GM23338 (cell line): ENCODE data around the gene NEURL1. TPM values are rescaled to one million over a fixed set of nuclear protein-coding genes. Genes with fewer than 3 reads are reported as not detected.

ENCODE experiments used
- ATAC-seq: fragments of 200-7000 bp; cut with Tn5 transposase; 3 replicates; pipeline ENCODE4 v1.9.1; 2020
- DNase-seq: peaks from one replicate; pipeline ENCODE4 v3.0.0-alpha.2; 2015; ENCODE audit warnings: low spot score
- H2AFZ ChIP-seq: fragments of 200-600 bp; sonication (generic); 2 replicates; pipeline ENCODE4 v1.8.0; 2016; ENCODE audit warnings: antibody characterized with exemption, mild to moderate bottlenecking, moderate library complexity
- H3F3A ChIP-seq: fragments of 200-600 bp; sonication (generic); replicated peaks from 2 replicates; pipeline ENCODE4 v1.8.0; 2017; ENCODE audit warnings: antibody characterized with exemption, mixed run types, low read depth
- H3K27ac ChIP-seq: fragments of 200-600 bp; sonication (generic); 2 replicates; pipeline ENCODE4 v1.6.1; 2016; ENCODE audit warnings: low read depth
- H3K27me3 ChIP-seq: fragments of 200-600 bp; sonication (generic); 2 replicates; pipeline ENCODE4 v1.8.0; 2016; ENCODE audit warnings: mild to moderate bottlenecking, mixed run types, moderate library complexity; ENCODE audit not compliant: insufficient read depth
- H3K36me3 ChIP-seq: fragments of 200-600 bp; sonication (generic); 2 replicates; pipeline ENCODE4 v1.8.0; 2016; ENCODE audit warnings: mild to moderate bottlenecking; ENCODE audit not compliant: insufficient read depth
- H3K4me1 ChIP-seq: fragments of 200-600 bp; sonication (generic); 2 replicates; pipeline ENCODE4 v1.8.0; 2016; ENCODE audit warnings: mild to moderate bottlenecking, moderate library complexity; ENCODE audit not compliant: insufficient read depth
- H3K4me2 ChIP-seq: fragments of 200-600 bp; sonication (generic); 2 replicates; pipeline ENCODE4 v1.7.1; 2017; ENCODE audit warnings: mixed run types
- H3K4me3 ChIP-seq: fragments of 200-600 bp; sonication (generic); 2 replicates; pipeline ENCODE4 v1.6.1; 2016; ENCODE audit warnings: mixed run types
- H3K79me2 ChIP-seq: fragments of 200-600 bp; sonication (generic); replicated peaks from 2 replicates; pipeline ENCODE4 v1.8.0; 2017; ENCODE audit warnings: mild to moderate bottlenecking; ENCODE audit not compliant: insufficient read depth
- H3K9me2 ChIP-seq: fragments of 200-600 bp; sonication (generic); 2 replicates; pipeline ENCODE4 v1.8.0; 2017; ENCODE audit not compliant: insufficient read depth
- H4K20me1 ChIP-seq: fragments of 200-600 bp; sonication (generic); replicated peaks from 2 replicates; pipeline ENCODE4 v1.8.0; 2017; ENCODE audit warnings: mild to moderate bottlenecking; ENCODE audit not compliant: insufficient read depth
- H3K27ac Mint-ChIP-seq: 2 replicates; pipeline ENCODE4 v1.8.0; 2020; ENCODE audit warnings: inconsistent platforms, mild to moderate bottlenecking, moderate library complexity, mixed read lengths
- H3K27me3 Mint-ChIP-seq: 3 replicates; pipeline ENCODE4 v1.8.0; 2022; ENCODE audit warnings: low read depth, mild to moderate bottlenecking, moderate library complexity, mixed read lengths, inconsistent platforms; ENCODE audit not compliant: insufficient read depth, poor library complexity
- H3K36me3 Mint-ChIP-seq: 3 replicates; pipeline ENCODE4 v1.8.0; 2021; ENCODE audit warnings: low read depth, mild to moderate bottlenecking, inconsistent platforms, moderate library complexity, mixed read lengths
- H3K4me1 Mint-ChIP-seq: 3 replicates; pipeline ENCODE4 v1.8.0; 2020; ENCODE audit warnings: mild to moderate bottlenecking, inconsistent platforms, mixed read lengths
- H3K4me3 Mint-ChIP-seq: 3 replicates; pipeline ENCODE4 v1.8.0; 2021; ENCODE audit warnings: moderate library complexity, mild to moderate bottlenecking, inconsistent platforms, mixed read lengths
- H3K9me3 Mint-ChIP-seq: 3 replicates; pipeline ENCODE4 v1.8.0; 2020; ENCODE audit warnings: moderate library complexity, mild to moderate bottlenecking, inconsistent platforms, mixed read lengths
- CREB1 ChIP-seq: fragments of 250-450 bp; sonication (Bioruptor Pico); IDR thresholded peaks from 2 replicates; pipeline ENCODE4 v1.5.0; 2020; ENCODE audit warnings: low read depth, mild to moderate bottlenecking, moderate library complexity
- CTCF ChIP-seq, 2 experiments: fragments of 200-600 bp in 1 of 2; sonication (generic) in 1 of 2; conservative IDR thresholded peaks; 2 replicates each; pipeline versions ENCODE4 v1.5.1 to v1.6.1; 2016 to 2017; ENCODE audit warnings: antibody characterized with exemption in 2 of 2, low read depth in 2 of 2, mild to moderate bottlenecking in 2 of 2, moderate library complexity in 1 of 2
- ETS1 ChIP-seq: IDR thresholded peaks from 2 replicates; pipeline ENCODE4 v1.6.1; 2016; ENCODE audit warnings: antibody characterized with exemption
- EZH2 ChIP-seq: fragments of 200-600 bp; sonication (generic); IDR thresholded peaks from one replicate; pipeline ENCODE4 v1.8.0; 2017; ENCODE audit warnings: antibody characterized with exemption, mild to moderate bottlenecking, low read depth; ENCODE audit not compliant: unreplicated experiment
- EZH2phosphoT487 ChIP-seq: fragments of 200-600 bp; sonication (generic); IDR thresholded peaks from one replicate; pipeline ENCODE4 v1.8.1; 2018; ENCODE audit warnings: antibody characterized with exemption; ENCODE audit not compliant: unreplicated experiment
- JUNB ChIP-seq: IDR thresholded peaks from one replicate; pipeline ENCODE4 v1.6.1; 2016; ENCODE audit warnings: antibody characterized with exemption; ENCODE audit not compliant: unreplicated experiment
- NANOG ChIP-seq: IDR thresholded peaks from 2 replicates; pipeline ENCODE4 v1.6.1; 2016; ENCODE audit warnings: antibody characterized with exemption, borderline replicate concordance
- POLR2AphosphoS5 ChIP-seq: IDR thresholded peaks from 2 replicates; pipeline ENCODE4 v1.6.1; 2016; ENCODE audit warnings: antibody characterized with exemption, low read depth
- REST ChIP-seq: IDR thresholded peaks from one replicate; pipeline ENCODE4 v1.6.1; 2018; ENCODE audit warnings: antibody characterized with exemption; ENCODE audit not compliant: unreplicated experiment
- STAT1 ChIP-seq: IDR thresholded peaks from one replicate; pipeline ENCODE4 v1.6.1; 2016; ENCODE audit warnings: antibody characterized with exemption; ENCODE audit not compliant: unreplicated experiment
- ZNF114 ChIP-seq: fragments of 250-450 bp; sonication (Bioruptor Pico); IDR thresholded peaks from 2 replicates; pipeline ENCODE4 v1.5.0; 2020; ENCODE audit warnings: mild to moderate bottlenecking, moderate library complexity
- ZNF331 ChIP-seq: fragments of 250-450 bp; sonication (Bioruptor Pico); IDR thresholded peaks from 2 replicates; pipeline ENCODE4 v1.5.0; 2020; ENCODE audit warnings: low read depth, mild to moderate bottlenecking, moderate library complexity
- ZNF462 ChIP-seq: fragments of 250-450 bp; sonication (Bioruptor Pico); IDR thresholded peaks from 2 replicates; pipeline ENCODE4 v1.5.0; 2020; ENCODE audit warnings: mild to moderate bottlenecking, moderate library complexity
- polyA plus RNA-seq: library from polyadenylated mRNA; unstranded; fragments of >200 nt; fragmentation: Nextera tagmentation; extraction: Ambion mirVana; gene quantifications from 2 replicates; pipeline ENCODE4 v1.2.1, GENCODE V29; 2016
- total RNA-seq: library from RNA; depleted of rRNA; stranded (reverse); fragments of >200 nt; shearing (Covaris generic); gene quantifications from 2 replicates; pipeline ENCODE4 v1.2.3, GENCODE V29; 2014

The NEURL1 gene
- total and polyA plus RNA-seq, 2 experiments from 2014 or later, result 0.82 to 1.1 TPM

- no peaks in the 10 kb centered on the region for H3K27me3 ChIP-seq
- no peaks in the 10 kb centered on the region for H3F3A ChIP-seq
- no peak for ATAC-seq
- H3K9me2 ChIP-seq, result no peaks in the 10 kb centered on the region
- no peak for TF ChIP-seq JUNB
- no peak for TF ChIP-seq STAT1
- TF ChIP-seq ZNF462 (CRISPR knock-in tag), result no peak
- TF ChIP-seq ZNF331, result no peak
- TF ChIP-seq CTCF (conservative IDR thresholded peaks at IDR 0.05; ENCODE audit: low read depth in 2 of 2), result no peak
- no peak for TF ChIP-seq ETS1
- no peak for TF ChIP-seq REST
- TF ChIP-seq ZNF114 (CRISPR knock-in tag), result no peak
- no peak for TF ChIP-seq EZH2
- TF ChIP-seq POLR2AphosphoS5, result no peak
- no peak for TF ChIP-seq EZH2phosphoT487
- TF ChIP-seq NANOG, result no peak
- no peak for TF ChIP-seq CREB1 (CRISPR knock-in tag)
- H3K79me2 ChIP-seq, result no peaks in the 10 kb centered on the region
- H3K4me3 ChIP-seq, result no peak overlapping the region
- H3K4me1 ChIP-seq, result no peaks in the 10 kb centered on the region
- H3K36me3 ChIP-seq, result no peaks in the 10 kb centered on the region
- Mint-ChIP-seq H3K27me3 (peaks cover 13% of the 10 kb centered on the region), H3K27ac (no peak overlapping the region), H3K36me3 (no peaks in the 10 kb centered on the region), H3K9me3 (no peaks in the 10 kb centered on the region), H3K4me3 (no peak overlapping the region; the same call in 2 of the 3 replicates), H3K4me1 (peaks cover 19% of the 10 kb centered on the region)
- no peak overlapping the region for H3K4me2 ChIP-seq
- no peak overlapping the region for H2AFZ ChIP-seq
- no peak overlapping the region for H3K27ac ChIP-seq
- DNase-seq, result no peak
- no peaks in the 10 kb centered on the region for H4K20me1 ChIP-seq
Measured at GRCh38 chr10:103469201-103469600, 24.3 kb upstream of the NEURL1 start.
